K562 (cell line): Measurements from ENCODE around the gene GSTT2B. TPM values are rescaled to one million over a fixed set of nuclear protein-coding genes. Genes with fewer than 3 reads are reported as not detected.
"Not testable (repeated sequence)": the region's sequence is repeated elsewhere in the genome, so short reads cannot be mapped to it uniquely, and the experiment has no call there.

Source experiments
- ATAC-seq: fragments of 200-7000 bp; cut with Tn5 transposase; 3 replicates; pipeline ENCODE4 v1.9.1; 2020; ENCODE audit warnings: moderate library complexity
- BruUV-seq: library from RNA; stranded (reverse); fragments of 400-500 nt; replicated peaks from 2 replicates; lab custom pipeline; 2021; lab: Mats Ljungman, UMichigan
- CTCF ChIA-PET: fragments of 300-600 bp; formaldehyde crosslinking; extraction: SDS; loops from one replicate; lab custom pipeline; 2021; ENCODE audit warnings: low intra/inter-chr PET ratio; lab: Yijun Ruan, JAX
- POLR2A ChIA-PET: fragments of 300-600, 350-650 bp; sonication (Branson Sonifier 250); formaldehyde crosslinking; extraction: SDS; loops from one replicate; lab custom pipeline; 2021; ENCODE audit warnings: antibody characterized with exemption, inconsistent platforms; lab: Yijun Ruan, JAX
- DNase-seq, 4 experiments: peaks; one replicate each; pipeline versions ENCODE4 v3.0.0 to v3.0.0-alpha.2; 2011 to 2018; ENCODE audit warnings: low spot score in 3 of 4, mixed read lengths in 3 of 4; ENCODE audit errors: extremely low read depth in 1 of 4
- FAIRE-seq: peaks from 2 replicates; lab custom pipeline; 2011; peaks lifted over from hg19 to GRCh38; lab: Jason Lieb, UNC
- H2AFZ ChIP-seq: 2 replicates; pipeline ENCODE4 v1.6.0; 2011; ENCODE audit warnings: low read depth, low read length, control low read depth, inconsistent platforms
- H3K27ac ChIP-seq: fragments of 200-600 bp; 3 replicates; pipeline ENCODE4 v1.8.0; 2011; ENCODE audit warnings: low read depth, mild to moderate bottlenecking, control low read depth, inconsistent platforms, low read length, moderate library complexity, mixed read lengths; ENCODE audit errors: extremely low read depth
- H3K27me3 ChIP-seq, 2 experiments: fragments of 300-600 bp in 1 of 2; 2 replicates in 1 of 2; 3 replicates in 1 of 2; pipeline versions ENCODE4 v1.6.0 to v1.8.0; 2011; ENCODE audit warnings: inconsistent platforms in 2 of 2, low read length in 2 of 2, mild to moderate bottlenecking in 1 of 2, mixed read lengths in 1 of 2, moderate library complexity in 1 of 2; ENCODE audit not compliant: control insufficient read depth in 2 of 2, insufficient read depth in 2 of 2
- H3K36me3 ChIP-seq: fragments of 300-600 bp; 3 replicates; pipeline ENCODE4 v1.8.0; 2011; ENCODE audit warnings: mild to moderate bottlenecking, low read length, inconsistent platforms; ENCODE audit not compliant: control insufficient read depth, insufficient read depth
- H3K4me1 ChIP-seq, 2 experiments: fragments of 200-600 bp in 1 of 2; replicated peaks in 1 of 2; 2 replicates in 1 of 2; 3 replicates in 1 of 2; pipeline versions ENCODE4 v1.5.1 to v1.8.0; 2011; ENCODE audit warnings: inconsistent platforms in 2 of 2, low read length in 2 of 2, mild to moderate bottlenecking in 1 of 2, mixed read lengths in 1 of 2, moderate library complexity in 1 of 2; ENCODE audit not compliant: control insufficient read depth in 2 of 2, insufficient read depth in 2 of 2
- H3K4me2 ChIP-seq: 2 replicates; pipeline ENCODE4 v1.6.1; 2011; ENCODE audit warnings: low read length, control low read depth, inconsistent platforms, mixed read lengths; ENCODE audit not compliant: insufficient read depth
- H3K4me3 ChIP-seq: fragments of 200-600 bp; sonication (generic), shearing (Covaris generic); 2 replicates; pipeline ENCODE4 v1.5.1; 2016; ENCODE audit warnings: control low read depth, inconsistent platforms
- H3K79me2 ChIP-seq: fragments of 200-600 bp; 3 replicates; pipeline ENCODE4 v1.8.0; 2011; ENCODE audit warnings: low read length, inconsistent platforms; ENCODE audit not compliant: control insufficient read depth, insufficient read depth
- H3K9ac ChIP-seq, 2 experiments: 2 replicates each; pipeline versions ENCODE4 v1.6.0 to v1.6.1; 2011; ENCODE audit warnings: low read depth in 2 of 2, low read length in 2 of 2, control low read depth in 1 of 2, inconsistent platforms in 1 of 2, mild to moderate bottlenecking in 1 of 2, mixed read lengths in 1 of 2; ENCODE audit not compliant: insufficient read depth in 1 of 2
- H3K9me1 ChIP-seq: one replicate; pipeline ENCODE4 v1.6.0; 2011; ENCODE audit warnings: inconsistent platforms, mild to moderate bottlenecking, low read length, moderate library complexity; ENCODE audit not compliant: control insufficient read depth, insufficient read depth
- H3K9me3 ChIP-seq: replicated peaks from 2 replicates; pipeline ENCODE4 v1.5.1; 2011; ENCODE audit warnings: low read depth, low read length, inconsistent platforms; ENCODE audit not compliant: control insufficient read depth, insufficient read depth
- H4K20me1 ChIP-seq: replicated peaks from 2 replicates; pipeline ENCODE4 v1.6.1; 2011; ENCODE audit warnings: low read length, inconsistent platforms, mixed read lengths; ENCODE audit not compliant: control insufficient read depth, insufficient read depth
- WGBS: fragments of 100-300 bp; shearing (Covaris generic); methylation state at CpG from one replicate; pipeline ENCODE4 v1.1.6; 2016; ENCODE audit warnings: low coverage, mixed read lengths; ENCODE audit not compliant: insufficient coverage; ENCODE audit errors: missing lambda C conversion rate; 5-methylcytosine and 5-hydroxymethylcytosine counted together
- in situ Hi-C: fragments of 300-500 bp; cut with MboI; formaldehyde crosslinking; loops from 4 replicates; pipeline ENCODE4 v1.15.0; 2018; ENCODE audit warnings: inconsistent platforms, mixed read lengths
- intact Hi-C: fragments of 100-400 bp; cut with micrococcal nuclease; formaldehyde crosslinking; loops from 2 replicates; pipeline ENCODE4 v1.14.2; 2022
- polyA plus RNA-seq, 8 experiments: library from polyadenylated mRNA; depleted of rRNA in 4 of 8; stranded (reverse) in 5 of 8; unstranded in 3 of 8; fragments of >200 nt; fragmentation: Nextera tagmentation in 2 of 8; fragmentation: Illumina TruSeq in 1 of 8; extraction: Ambion mirVana in 2 of 8; extraction: Trizol in 1 of 8; gene quantifications; 2 replicates each; pipeline versions ENCODE4 v1.2.1 to v1.2.3, GENCODE V29; 2011 to 2014; ENCODE audit warnings: inconsistent platforms in 1 of 8, missing spikeins in 1 of 8
- total RNA-seq, 7 experiments: library from RNA; depleted of rRNA in 6 of 7; stranded (reverse); fragments of >200 nt in 6 of 7; fragmentation: Illumina TruSeq in 2 of 7; extraction: Trizol in 2 of 7; gene quantifications; 2 replicates each; pipeline versions ENCODE4 v1.2.1 to v1.2.3, GENCODE V29; 2011 to 2021; ENCODE audit warnings: low replicate concordance in 1 of 7
- TF ChIP-seq, protein P1 (sequence below), 2 experiments: fragments of 450-650 bp in 1 of 2; sonication (generic) in 1 of 2; formaldehyde crosslinking; conservative IDR thresholded peaks; 2 replicates each; pipeline versions ENCODE4 v1.4.0 to v1.8.1; 2020 to 2022; ENCODE audit warnings: mild to moderate bottlenecking in 1 of 2, missing genetic modification reagents in 1 of 2

Gene GSTT2B
- total and polyA plus RNA-seq, 9 of the 15 experiments (the other 6 are each of a cell fraction or from before 2014, with no cell fraction given): not detected

DNA sequence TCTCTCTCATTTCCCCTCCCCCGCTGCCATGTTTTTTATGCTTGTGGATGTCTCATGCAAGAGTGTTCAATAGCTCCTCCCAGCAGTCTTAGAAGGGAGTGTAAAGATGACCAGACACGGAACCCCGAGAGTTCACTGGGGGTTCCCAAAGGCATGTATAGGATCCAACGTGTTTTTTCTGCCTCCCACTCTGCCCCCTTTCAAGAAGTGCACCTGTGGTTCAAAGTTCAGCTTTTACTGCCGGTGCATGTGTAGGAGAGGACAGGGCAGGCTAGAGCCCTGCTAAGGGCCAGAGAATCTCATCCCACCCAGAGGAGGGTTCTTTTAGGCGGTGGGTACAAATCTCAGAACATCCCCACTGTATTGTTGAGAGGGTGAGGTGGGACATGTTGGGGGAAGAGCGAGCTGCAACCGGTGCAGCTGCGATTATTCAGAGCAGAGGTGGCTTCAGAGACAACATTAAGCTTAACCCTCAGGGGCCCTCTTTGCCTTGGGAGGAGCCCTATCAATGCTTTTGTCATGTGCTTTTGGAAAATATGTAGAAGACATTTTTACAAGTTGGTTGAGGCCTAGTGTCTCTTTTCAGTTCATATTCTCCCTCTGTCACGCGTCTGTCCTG lies 52.3 kb downstream of the GSTT2B start (continued):
- TF ChIP-seq, protein P1, sequence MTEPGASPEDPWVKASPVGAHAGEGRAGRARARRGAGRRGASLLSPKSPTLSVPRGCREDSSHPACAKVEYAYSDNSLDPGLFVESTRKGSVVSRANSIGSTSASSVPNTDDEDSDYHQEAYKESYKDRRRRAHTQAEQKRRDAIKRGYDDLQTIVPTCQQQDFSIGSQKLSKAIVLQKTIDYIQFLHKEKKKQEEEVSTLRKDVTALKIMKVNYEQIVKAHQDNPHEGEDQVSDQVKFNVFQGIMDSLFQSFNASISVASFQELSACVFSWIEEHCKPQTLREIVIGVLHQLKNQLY (CRISPR knock-in tag; conservative IDR thresholded peaks at IDR 0.05): no peak

GRCh38 chr22:23907423-23907822 lies 53.6 kb downstream of the GSTT2B start:
- in situ Hi-C loops, H2AFZ ChIP-seq, H3K27me3 ChIP-seq, DNase-seq, H3K9me3 ChIP-seq, H4K20me1 ChIP-seq, H3K9ac ChIP-seq, H3K9me1 ChIP-seq, CTCF ChIA-PET, BruUV-seq, H3K4me3 ChIP-seq, ATAC-seq, H3K79me2 ChIP-seq, H3K27ac ChIP-seq, FAIRE-seq, H3K4me1 ChIP-seq, H3K36me3 ChIP-seq, H3K4me2 ChIP-seq, POLR2A ChIA-PET, intact Hi-C loops: not testable (repeated sequence)
- 89% methylated on average over 3 of the region's 10 CpGs for WGBS

Other genes starting within 250 kb of the GSTT2B start
Only the 7 nearest of the 15 such genes appear.
- 2.0 and 3.1 TPM in 2 replicates for gene SLC2A11, start 103.3 kb downstream of the GSTT2B start, total RNA-seq (2014; rRNA removed)
- gene SLC2A11, start 103.3 kb downstream of the GSTT2B start, total RNA-seq (2014; rRNA removed; fragmentation: Illumina TruSeq; extraction: Trizol): 1.5 and 1.9 TPM in 2 replicates
- gene SLC2A11, start 103.3 kb downstream of the GSTT2B start, total RNA-seq (2015; rRNA removed; fragmentation: Illumina TruSeq; extraction: Trizol): 2.1 and 2.5 TPM in 2 replicates
- 1.6 and 2.1 TPM in 2 replicates for gene SLC2A11, start 103.3 kb downstream of the GSTT2B start, total RNA-seq (2021)
- 2.5 and 4.4 TPM in 2 replicates for gene SLC2A11, start 103.3 kb downstream of the GSTT2B start, polyA plus RNA-seq (2011; rRNA removed)
- gene SLC2A11, start 103.3 kb downstream of the GSTT2B start, polyA plus RNA-seq (2014; fragmentation: Illumina TruSeq; extraction: Trizol): 2.5 and 2.8 TPM in 2 replicates
- under 1 TPM; 0.44 to 0.73 TPM for gene SLC2A11, start 103.3 kb downstream of the GSTT2B start, polyA plus RNA-seq (2014; fragmentation: Nextera tagmentation; extraction: Ambion mirVana)
- 2.7 and 3.4 TPM in 2 replicates for gene SLC2A11, start 103.3 kb downstream of the GSTT2B start, polyA plus RNA-seq (2014; rRNA removed)
- 440 and 672 TPM in 2 replicates for gene MIF, start 66.8 kb downstream of the GSTT2B start, total RNA-seq (2014; rRNA removed)
- gene MIF, start 66.8 kb downstream of the GSTT2B start, total RNA-seq (2014; rRNA removed; fragmentation: Illumina TruSeq; extraction: Trizol): 5.4 and 7.4 TPM in 2 replicates
- 253 and 254 TPM in 2 replicates for gene MIF, start 66.8 kb downstream of the GSTT2B start, total RNA-seq (2015; rRNA removed; fragmentation: Illumina TruSeq; extraction: Trizol)
- 666 and 724 TPM in 2 replicates for gene MIF, start 66.8 kb downstream of the GSTT2B start, total RNA-seq (2021)
- gene MIF, start 66.8 kb downstream of the GSTT2B start, polyA plus RNA-seq (2011; rRNA removed): 193 and 230 TPM in 2 replicates
- gene MIF, start 66.8 kb downstream of the GSTT2B start, polyA plus RNA-seq (2014; fragmentation: Illumina TruSeq; extraction: Trizol): 31.1 and 74.5 TPM in 2 replicates
- 10 to 100 TPM; 23.0 to 67.2 TPM for gene MIF, start 66.8 kb downstream of the GSTT2B start, polyA plus RNA-seq (2014; fragmentation: Nextera tagmentation; extraction: Ambion mirVana)
- 537 and 538 TPM in 2 replicates for gene MIF, start 66.8 kb downstream of the GSTT2B start, polyA plus RNA-seq (2014; rRNA removed)
- 0.59 and 0.94 TPM in 2 replicates for gene DDTL, start 5.7 kb upstream of the GSTT2B start, total RNA-seq (2014; rRNA removed)
- gene DDTL, start 5.7 kb upstream of the GSTT2B start, total RNA-seq (2014; rRNA removed; fragmentation: Illumina TruSeq; extraction: Trizol): not detected in 2 replicates
- gene DDTL, start 5.7 kb upstream of the GSTT2B start, total RNA-seq (2015; rRNA removed; fragmentation: Illumina TruSeq; extraction: Trizol): not detected in 2 replicates
- not detected in 2 replicates for gene DDTL, start 5.7 kb upstream of the GSTT2B start, total RNA-seq (2021)
- gene DDTL, start 5.7 kb upstream of the GSTT2B start, polyA plus RNA-seq (2011; rRNA removed): 0.08 and 0.15 TPM in 2 replicates
- gene DDTL, start 5.7 kb upstream of the GSTT2B start, polyA plus RNA-seq (2014; fragmentation: Illumina TruSeq; extraction: Trizol): not detected in 2 replicates
- gene DDTL, start 5.7 kb upstream of the GSTT2B start, polyA plus RNA-seq (2014; fragmentation: Nextera tagmentation; extraction: Ambion mirVana): 1 to 10 TPM in 1 of 2 experiments, under 1 TPM in 1; 0.87 to 1.7 TPM
- gene DDTL, start 5.7 kb upstream of the GSTT2B start, polyA plus RNA-seq (2014; rRNA removed): 0.05 and 0.30 TPM in 2 replicates
- 173 and 205 TPM in 2 replicates for gene DDT, start 13.2 kb upstream of the GSTT2B start, total RNA-seq (2014; rRNA removed)
- gene DDT, start 13.2 kb upstream of the GSTT2B start, total RNA-seq (2014; rRNA removed; fragmentation: Illumina TruSeq; extraction: Trizol): 63.2 and 65.8 TPM in 2 replicates
- 48.4 and 61.0 TPM in 2 replicates for gene DDT, start 13.2 kb upstream of the GSTT2B start, total RNA-seq (2015; rRNA removed; fragmentation: Illumina TruSeq; extraction: Trizol)
- 127 and 136 TPM in 2 replicates for gene DDT, start 13.2 kb upstream of the GSTT2B start, total RNA-seq (2021)
- gene DDT, start 13.2 kb upstream of the GSTT2B start, polyA plus RNA-seq (2011; rRNA removed): 159 and 170 TPM in 2 replicates
- gene DDT, start 13.2 kb upstream of the GSTT2B start, polyA plus RNA-seq (2014; fragmentation: Illumina TruSeq; extraction: Trizol): 24.0 and 45.8 TPM in 2 replicates
- 10 to 100 TPM; 25.0 to 31.8 TPM for gene DDT, start 13.2 kb upstream of the GSTT2B start, polyA plus RNA-seq (2014; fragmentation: Nextera tagmentation; extraction: Ambion mirVana)
- 209 and 281 TPM in 2 replicates for gene DDT, start 13.2 kb upstream of the GSTT2B start, polyA plus RNA-seq (2014; rRNA removed)
- not detected in 2 replicates for gene GSTT2, start 18.9 kb upstream of the GSTT2B start, total RNA-seq (2014; rRNA removed)
- not detected in 2 replicates for gene GSTT2, start 18.9 kb upstream of the GSTT2B start, total RNA-seq (2014; rRNA removed; fragmentation: Illumina TruSeq; extraction: Trizol)
- gene GSTT2, start 18.9 kb upstream of the GSTT2B start, total RNA-seq (2015; rRNA removed; fragmentation: Illumina TruSeq; extraction: Trizol): not detected in 2 replicates
- not detected in 2 replicates for gene GSTT2, start 18.9 kb upstream of the GSTT2B start, total RNA-seq (2021)
- not detected in 2 replicates for gene GSTT2, start 18.9 kb upstream of the GSTT2B start, polyA plus RNA-seq (2011; rRNA removed)
- not detected in 2 replicates for gene GSTT2, start 18.9 kb upstream of the GSTT2B start, polyA plus RNA-seq (2014; fragmentation: Illumina TruSeq; extraction: Trizol)
- gene GSTT2, start 18.9 kb upstream of the GSTT2B start, polyA plus RNA-seq (2014; fragmentation: Nextera tagmentation; extraction: Ambion mirVana): not detected
- not detected in 2 replicates for gene GSTT2, start 18.9 kb upstream of the GSTT2B start, polyA plus RNA-seq (2014; rRNA removed)
- not detected in 2 replicates for gene GSTT4, start 44.3 kb upstream of the GSTT2B start, total RNA-seq (2014; rRNA removed)
- gene GSTT4, start 44.3 kb upstream of the GSTT2B start, total RNA-seq (2014; rRNA removed; fragmentation: Illumina TruSeq; extraction: Trizol): not detected in 2 replicates
- gene GSTT4, start 44.3 kb upstream of the GSTT2B start, total RNA-seq (2015; rRNA removed; fragmentation: Illumina TruSeq; extraction: Trizol): not detected in 2 replicates
- not detected in 2 replicates for gene GSTT4, start 44.3 kb upstream of the GSTT2B start, total RNA-seq (2021)
- not detected in 2 replicates for gene GSTT4, start 44.3 kb upstream of the GSTT2B start, polyA plus RNA-seq (2011; rRNA removed)
- gene GSTT4, start 44.3 kb upstream of the GSTT2B start, polyA plus RNA-seq (2014; fragmentation: Illumina TruSeq; extraction: Trizol): not detected in 2 replicates
- gene GSTT4, start 44.3 kb upstream of the GSTT2B start, polyA plus RNA-seq (2014; fragmentation: Nextera tagmentation; extraction: Ambion mirVana): not detected
- gene GSTT4, start 44.3 kb upstream of the GSTT2B start, polyA plus RNA-seq (2014; rRNA removed): not detected in 2 replicates
- gene CABIN1, start 50.1 kb upstream of the GSTT2B start, total RNA-seq (2014; rRNA removed): 32.2 and 46.2 TPM in 2 replicates
- gene CABIN1, start 50.1 kb upstream of the GSTT2B start, total RNA-seq (2014; rRNA removed; fragmentation: Illumina TruSeq; extraction: Trizol): 20.6 and 20.9 TPM in 2 replicates
- gene CABIN1, start 50.1 kb upstream of the GSTT2B start, total RNA-seq (2015; rRNA removed; fragmentation: Illumina TruSeq; extraction: Trizol): 21.3 and 24.2 TPM in 2 replicates
- gene CABIN1, start 50.1 kb upstream of the GSTT2B start, total RNA-seq (2021): 55.1 and 60.9 TPM in 2 replicates
- gene CABIN1, start 50.1 kb upstream of the GSTT2B start, polyA plus RNA-seq (2011; rRNA removed): 6.8 and 10.6 TPM in 2 replicates
- 33.2 and 33.9 TPM in 2 replicates for gene CABIN1, start 50.1 kb upstream of the GSTT2B start, polyA plus RNA-seq (2014; fragmentation: Illumina TruSeq; extraction: Trizol)
- gene CABIN1, start 50.1 kb upstream of the GSTT2B start, polyA plus RNA-seq (2014; fragmentation: Nextera tagmentation; extraction: Ambion mirVana): 1 to 10 TPM; 4.2 to 4.7 TPM
- 17.7 and 19.3 TPM in 2 replicates for gene CABIN1, start 50.1 kb upstream of the GSTT2B start, polyA plus RNA-seq (2014; rRNA removed)